Measurements from ENCODE around the gene ARPP21.

Gene ARPP21

GRCh38 chr3:35721628-35722027, 82.3 kb downstream of the ARPP21 start:
- DNase-seq (ENCODE audit: extremely low spot score, insufficient read length, low read depth) (no peak), FAIRE-seq (no peak)

GRCh38 chr3:35722902-35723301, 83.6 kb downstream of the ARPP21 start:
- no peak for FAIRE-seq

GRCh38 chr3:35723480-35724097, 84.3 kb downstream of the ARPP21 start:
- no peak for DNase-seq (ENCODE audit: extremely low spot score, insufficient read length, low read depth)
- no peak for FAIRE-seq

More at GRCh38 chr3:35722902-35723301, 83.6 kb downstream of the ARPP21 start:
- no peak for DNase-seq (ENCODE audit: extremely low spot score, insufficient read length, low read depth)

GRCh38 chr3:35724106-35724505, 84.8 kb downstream of the ARPP21 start:
- FAIRE-seq (no peak), DNase-seq (ENCODE audit: extremely low spot score, insufficient read length, low read depth) (no peak)

- no peak for DNase-seq (ENCODE audit: extremely low spot score, insufficient read length, low read depth)
Measured at GRCh38 chr3:35727179-35727578, 87.9 kb downstream of the ARPP21 start.

GRCh38 chr3:35733341-35733740, 94.0 kb downstream of the ARPP21 start:
- DNase-seq (ENCODE audit: extremely low spot score, insufficient read length, low read depth) (no peak), FAIRE-seq (no peak)

More at GRCh38 chr3:35727179-35727578, 87.9 kb downstream of the ARPP21 start:
- no peak for FAIRE-seq

GRCh38 chr3:35733864-35734263, 94.5 kb downstream of the ARPP21 start:
- DNase-seq (ENCODE audit: extremely low spot score, insufficient read length, low read depth) (no peak), FAIRE-seq (no peak)

GRCh38 chr3:35737080-35737479, 97.8 kb downstream of the ARPP21 start:
- no peak for DNase-seq (ENCODE audit: extremely low spot score, insufficient read length, low read depth)
- no peak for FAIRE-seq

- no peak for FAIRE-seq
- no peak for DNase-seq (ENCODE audit: extremely low spot score, insufficient read length, low read depth)
Measured at GRCh38 chr3:35737527-35737926, 98.2 kb downstream of the ARPP21 start.

- no peak for FAIRE-seq
- DNase-seq (ENCODE audit: extremely low spot score, insufficient read length, low read depth) = no peak
Measured at GRCh38 chr3:35737934-35738706, 98.8 kb downstream of the ARPP21 start.

GRCh38 chr3:35739181-35739809, 100.0 kb downstream of the ARPP21 start:
- no peak for FAIRE-seq
- DNase-seq (ENCODE audit: extremely low spot score, insufficient read length, low read depth) = no peak

GRCh38 chr3:35739964-35740527, 100.7 kb downstream of the ARPP21 start:
- DNase-seq (ENCODE audit: extremely low spot score, insufficient read length, low read depth) (no peak), FAIRE-seq (no peak)

GRCh38 chr3:35743218-35743617, 103.9 kb downstream of the ARPP21 start:
- FAIRE-seq (no peak), DNase-seq (ENCODE audit: extremely low spot score, insufficient read length, low read depth) (no peak)

GRCh38 chr3:35744419-35744818, 105.1 kb downstream of the ARPP21 start:
- DNase-seq (ENCODE audit: extremely low spot score, insufficient read length, low read depth) (no peak), FAIRE-seq (no peak)

GRCh38 chr3:35745351-35745750, 106.0 kb downstream of the ARPP21 start:
- DNase-seq (ENCODE audit: extremely low spot score, insufficient read length, low read depth) = no peak
- no peak for FAIRE-seq

GRCh38 chr3:35745802-35746484, 106.6 kb downstream of the ARPP21 start:
- no peak for DNase-seq (ENCODE audit: extremely low spot score, insufficient read length, low read depth)
- FAIRE-seq = no peak

GRCh38 chr3:35746492-35746891, 107.2 kb downstream of the ARPP21 start:
- no peak for FAIRE-seq
- DNase-seq (ENCODE audit: extremely low spot score, insufficient read length, low read depth) = no peak

- no peak for DNase-seq (ENCODE audit: extremely low spot score, insufficient read length, low read depth)
- FAIRE-seq = no peak
Measured at GRCh38 chr3:35748144-35748543, 108.8 kb downstream of the ARPP21 start.

GRCh38 chr3:35751207-35751606, 111.9 kb downstream of the ARPP21 start:
- DNase-seq (ENCODE audit: extremely low spot score, insufficient read length, low read depth) (no peak), FAIRE-seq (no peak)

GRCh38 chr3:35757991-35758757, 118.8 kb downstream of the ARPP21 start:
- DNase-seq (ENCODE audit: extremely low spot score, insufficient read length, low read depth) = no peak
- FAIRE-seq = no peak

Measured in GM18507 (cell line).